Activated CD8-positive, alpha-beta memory T cell treated with anti-CD3 and anti-CD28 coated beads, Interleukin-2, amount 50 U/mL, for 48 hours (primary cell): ENCODE results near the gene MPHOSPH8.
"Not testable (repeated sequence)": the region's sequence is repeated elsewhere in the genome, so short reads cannot be mapped to it uniquely, and the experiment has no call there.

Source experiments
- DNase-seq: peaks from one replicate; pipeline ENCODE4 v3.0.0-alpha.2; 2020

Gene MPHOSPH8

DNA sequence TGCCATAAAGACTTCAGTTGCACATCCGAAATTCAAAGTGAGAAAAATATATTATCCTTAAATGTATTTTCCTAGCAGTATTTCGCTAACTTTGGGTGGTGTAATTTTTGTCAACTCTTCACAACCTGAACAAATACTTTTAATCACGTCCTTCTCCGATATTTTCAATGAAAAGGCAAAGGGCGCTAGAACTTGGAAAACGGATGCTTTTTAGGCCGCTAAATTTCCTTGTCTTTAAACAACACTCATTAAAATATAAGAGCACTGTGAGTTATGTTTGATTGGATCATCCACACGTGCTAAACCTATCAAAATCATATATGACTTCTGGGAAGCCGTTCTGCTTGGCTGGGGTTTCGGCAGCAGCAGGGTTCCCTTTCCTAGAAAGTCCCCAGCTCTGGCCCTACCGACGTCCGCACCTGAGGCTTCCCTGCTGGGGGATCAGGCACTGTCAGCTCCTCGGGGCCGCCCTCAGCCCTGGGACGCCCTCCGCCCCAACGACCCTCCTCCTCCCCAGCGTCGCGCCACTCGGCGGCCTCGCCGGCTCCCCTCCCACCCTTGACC, 462 bp upstream of the MPHOSPH8 start:
- DNase-seq, result no peak

GRCh38 chr13:19634256-19634740, 839 bp downstream of the MPHOSPH8 start:
- no peak for DNase-seq

DNA sequence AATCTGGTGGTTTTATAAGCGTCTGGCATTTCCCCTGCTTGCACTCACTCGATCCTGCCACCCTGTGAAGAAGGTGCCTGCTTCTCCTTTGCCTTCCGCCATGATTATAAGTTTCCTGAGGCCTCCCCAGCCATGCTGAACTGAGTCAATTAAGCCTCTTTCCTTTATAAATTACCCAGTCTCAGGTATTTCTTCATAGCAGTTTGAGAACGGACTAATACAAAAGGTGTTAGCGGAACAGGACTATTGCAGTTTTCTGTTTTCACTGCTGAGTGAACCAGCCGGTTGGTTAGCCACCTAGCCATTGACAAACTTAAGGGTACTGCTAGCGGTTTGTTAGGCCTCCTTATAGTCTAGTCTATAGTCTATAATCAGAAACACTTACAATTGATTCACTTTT, 2.5 kb downstream of the MPHOSPH8 start:
- DNase-seq, result not testable (repeated sequence)

GRCh38 chr13:19643652-19644051, 10.2 kb downstream of the MPHOSPH8 start:
- DNase-seq, result no peak

DNA sequence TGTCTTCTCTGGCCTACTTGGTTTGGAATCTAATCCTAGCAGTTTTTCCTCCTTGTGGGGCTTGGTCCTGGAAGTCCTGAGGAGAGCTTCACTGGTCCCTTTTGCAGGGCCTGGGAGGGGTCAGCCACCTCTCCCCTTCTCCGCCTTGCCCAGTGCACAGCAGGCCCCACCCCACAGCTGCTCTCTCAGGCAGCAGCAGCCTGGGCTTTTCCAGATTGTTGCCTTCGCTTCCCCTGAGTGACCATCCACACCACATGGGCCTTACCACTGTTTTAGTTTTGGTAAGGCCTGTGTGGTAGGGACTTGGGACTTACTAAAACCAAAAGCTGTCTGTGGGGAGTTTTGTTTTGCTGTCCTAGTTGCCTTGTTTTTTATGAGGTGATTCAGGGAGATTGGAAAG, 11.5 kb downstream of the MPHOSPH8 start:
- DNase-seq, result no peak

GRCh38 chr13:19646063-19646462, 12.6 kb downstream of the MPHOSPH8 start:
- no peak for DNase-seq

GRCh38 chr13:19650742-19651141, 17.3 kb downstream of the MPHOSPH8 start:
- no peak for DNase-seq

DNA sequence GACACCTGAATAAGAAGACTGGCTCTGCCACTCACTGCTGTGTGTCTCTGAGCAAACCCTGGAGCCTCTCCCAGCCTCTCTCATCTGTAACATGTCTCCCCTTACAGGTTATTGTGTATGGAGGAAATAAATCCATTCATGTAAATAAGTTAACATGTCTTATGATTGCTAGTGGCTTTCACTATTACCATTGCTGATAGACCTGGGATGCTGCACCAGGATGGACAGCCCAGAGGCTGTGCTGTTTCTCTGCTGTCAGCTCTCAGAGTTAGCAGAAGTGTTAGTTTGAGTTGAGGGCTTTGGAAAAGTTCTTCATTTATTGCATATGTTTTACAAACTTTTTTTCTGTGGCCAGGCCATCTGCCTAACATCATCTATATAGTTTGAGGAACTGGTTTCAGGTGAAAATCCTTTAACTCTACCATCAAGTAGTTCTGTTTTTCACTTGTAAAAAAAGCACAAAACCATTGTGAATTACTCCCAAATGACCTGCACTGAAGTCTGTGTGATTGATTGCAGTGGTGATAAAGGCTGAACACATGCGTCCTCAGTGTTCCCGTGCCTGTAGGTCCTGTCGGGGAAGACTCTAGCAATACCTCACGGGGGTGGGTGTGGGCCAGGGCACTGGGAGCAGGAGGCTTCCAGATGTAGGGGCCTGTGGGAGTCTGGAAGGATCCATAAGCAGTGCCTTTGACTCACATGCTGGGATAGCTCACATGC, 24.6 kb downstream of the MPHOSPH8 start:
- DNase-seq, result no peak

DNA sequence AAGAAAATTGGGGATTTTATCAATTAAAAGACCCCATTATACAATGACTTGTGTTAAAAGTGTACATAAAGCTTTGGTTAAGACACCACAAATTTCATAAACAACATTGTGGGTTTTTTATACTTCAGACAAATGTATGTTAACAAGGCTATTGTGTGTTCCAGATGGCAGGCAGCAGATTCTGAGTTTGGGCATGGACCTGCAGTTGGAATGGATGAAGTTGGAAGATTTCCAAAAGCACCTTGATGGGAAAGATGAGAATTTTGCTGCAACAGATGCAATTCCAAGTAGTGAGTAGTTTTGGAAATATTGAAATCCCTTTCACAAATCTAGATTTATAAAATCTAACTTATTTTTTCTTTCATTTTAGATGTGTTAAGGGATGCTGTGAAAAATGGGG, 25.4 kb downstream of the MPHOSPH8 start:
- no peak for DNase-seq

- DNase-seq, result no peak
These were observed 27.7 kb downstream of the MPHOSPH8 start for GRCh38 chr13:19661126-19661525.

DNA sequence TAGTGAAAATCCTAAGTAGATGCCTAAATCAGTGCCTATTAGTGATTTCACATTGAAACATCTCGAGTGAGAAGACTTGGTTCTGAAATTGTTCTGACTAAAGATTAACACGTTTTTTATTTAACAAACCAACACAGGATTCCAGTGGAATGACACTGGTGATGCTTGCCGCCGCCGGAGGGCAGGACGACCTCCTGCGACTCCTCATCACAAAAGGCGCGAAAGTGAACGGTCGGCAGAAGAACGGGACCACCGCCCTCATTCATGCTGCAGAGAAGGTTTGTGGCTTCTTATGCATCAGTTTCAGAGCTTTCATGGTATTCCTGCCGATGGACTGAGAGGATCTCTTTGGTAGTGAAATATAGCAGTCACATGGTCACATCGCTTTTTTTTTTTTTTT, 28.1 kb downstream of the MPHOSPH8 start:
- no peak for DNase-seq

DNA sequence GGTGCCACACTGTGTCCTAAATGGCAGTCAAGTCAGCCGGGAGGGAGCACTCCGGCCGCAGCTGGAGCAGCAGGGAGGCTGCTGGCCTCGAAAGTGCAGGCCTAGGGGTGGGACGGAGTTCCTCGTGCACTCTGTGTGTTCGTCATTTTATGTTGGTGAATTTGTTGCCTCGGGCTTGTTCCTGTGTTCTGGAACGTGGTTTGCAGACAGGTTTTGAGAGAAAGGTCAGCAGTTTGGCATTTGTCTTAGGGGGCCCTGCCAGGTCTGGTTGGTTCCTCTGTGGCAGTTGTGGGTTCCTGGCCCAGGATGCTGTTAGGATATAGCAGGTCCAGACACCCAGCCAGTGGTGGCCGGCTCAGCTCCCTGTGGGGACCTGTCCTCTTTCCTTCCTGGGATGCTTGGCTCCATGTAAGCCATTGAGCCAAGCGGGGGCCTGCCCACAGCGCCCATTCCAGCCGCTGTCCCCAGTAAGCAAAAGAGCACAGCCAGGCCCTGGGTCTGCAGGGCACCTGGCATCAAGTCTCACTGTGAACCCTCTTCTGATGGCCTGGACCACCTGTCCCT, 30.0 kb downstream of the MPHOSPH8 start:
- no peak for DNase-seq

DNA sequence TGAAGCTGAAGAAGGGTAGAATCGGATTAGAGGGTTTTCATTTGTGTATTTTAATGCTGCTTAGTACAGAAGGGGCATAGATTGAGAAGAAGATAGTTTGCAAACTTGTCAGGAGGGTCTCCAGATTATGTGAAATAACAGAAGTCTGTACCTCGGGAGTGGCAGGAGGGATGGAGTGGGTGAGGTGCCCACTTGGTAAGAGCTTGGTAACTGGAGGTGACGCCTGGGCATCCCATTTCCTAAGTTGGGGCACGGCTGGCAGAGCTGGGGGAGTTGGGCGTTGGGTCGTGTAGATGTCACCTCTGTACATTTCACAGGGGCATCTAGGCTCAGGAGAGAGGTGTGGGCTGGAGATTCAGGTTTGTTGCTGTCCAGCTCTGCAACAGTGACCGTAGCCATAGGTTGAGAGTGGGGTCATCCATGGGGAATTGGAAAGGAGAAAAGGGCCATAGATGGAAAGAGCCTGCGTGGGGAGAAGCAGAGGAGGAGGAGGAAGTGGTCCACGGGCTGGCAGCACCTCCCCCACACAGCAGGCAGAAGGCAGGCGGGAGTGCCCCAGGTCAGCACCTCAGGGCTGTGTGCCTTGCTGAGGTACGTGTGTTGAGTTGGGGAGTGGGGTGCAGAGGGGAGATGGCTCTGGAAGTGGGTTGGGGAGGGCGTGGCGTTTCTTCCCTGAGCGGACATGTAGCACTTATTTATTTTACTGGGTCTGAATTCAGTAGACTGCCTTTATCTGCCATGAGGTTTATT, 31.2 kb downstream of the MPHOSPH8 start:
- DNase-seq, result no peak

- no peak for DNase-seq
These were observed 32.0 kb downstream of the MPHOSPH8 start for GRCh38 chr13:19665427-19665859.

DNA sequence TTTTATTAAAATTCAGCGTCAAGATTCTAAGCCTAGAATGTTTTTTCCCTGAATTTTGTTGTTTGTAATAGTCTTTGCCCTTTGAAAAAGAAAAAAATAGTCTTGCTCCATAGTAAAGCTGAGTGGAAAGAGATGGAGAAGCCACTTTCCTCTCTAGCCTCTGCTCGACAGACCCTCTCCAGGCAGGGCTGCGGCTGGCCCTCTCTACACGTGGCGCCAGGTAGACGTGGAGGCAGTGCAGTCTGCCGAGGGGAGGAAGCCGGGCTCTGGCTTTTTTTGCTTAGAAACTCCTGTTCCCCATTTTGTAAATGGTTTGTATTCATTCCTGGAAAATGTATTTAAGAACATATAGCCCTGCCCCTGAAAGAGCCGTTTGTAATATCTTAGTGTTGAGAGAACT, 35.3 kb downstream of the MPHOSPH8 start:
- no peak for DNase-seq

- DNase-seq, result no peak
These were observed 36.7 kb downstream of the MPHOSPH8 start for GRCh38 chr13:19670147-19670546.

DNA sequence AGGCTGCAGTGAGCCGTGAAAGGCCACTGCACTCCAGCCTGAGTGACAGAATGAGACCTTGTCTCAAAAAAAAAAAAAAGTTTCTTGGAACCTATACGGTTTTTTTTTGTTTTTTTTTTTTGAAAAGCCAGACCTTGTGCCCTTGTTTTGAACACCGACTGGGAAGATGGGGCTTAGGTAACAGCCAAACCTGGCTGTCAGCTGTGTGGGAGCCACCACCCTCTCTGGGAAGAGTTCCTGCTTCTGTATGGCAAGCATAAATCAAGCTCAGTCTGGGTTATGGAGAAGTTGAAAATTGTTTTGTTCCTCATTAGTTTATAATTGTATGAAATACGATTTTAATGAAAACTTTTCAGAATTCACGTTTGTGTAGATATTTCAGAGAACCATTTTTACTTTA, 39.5 kb downstream of the MPHOSPH8 start:
- no peak for DNase-seq

DNA sequence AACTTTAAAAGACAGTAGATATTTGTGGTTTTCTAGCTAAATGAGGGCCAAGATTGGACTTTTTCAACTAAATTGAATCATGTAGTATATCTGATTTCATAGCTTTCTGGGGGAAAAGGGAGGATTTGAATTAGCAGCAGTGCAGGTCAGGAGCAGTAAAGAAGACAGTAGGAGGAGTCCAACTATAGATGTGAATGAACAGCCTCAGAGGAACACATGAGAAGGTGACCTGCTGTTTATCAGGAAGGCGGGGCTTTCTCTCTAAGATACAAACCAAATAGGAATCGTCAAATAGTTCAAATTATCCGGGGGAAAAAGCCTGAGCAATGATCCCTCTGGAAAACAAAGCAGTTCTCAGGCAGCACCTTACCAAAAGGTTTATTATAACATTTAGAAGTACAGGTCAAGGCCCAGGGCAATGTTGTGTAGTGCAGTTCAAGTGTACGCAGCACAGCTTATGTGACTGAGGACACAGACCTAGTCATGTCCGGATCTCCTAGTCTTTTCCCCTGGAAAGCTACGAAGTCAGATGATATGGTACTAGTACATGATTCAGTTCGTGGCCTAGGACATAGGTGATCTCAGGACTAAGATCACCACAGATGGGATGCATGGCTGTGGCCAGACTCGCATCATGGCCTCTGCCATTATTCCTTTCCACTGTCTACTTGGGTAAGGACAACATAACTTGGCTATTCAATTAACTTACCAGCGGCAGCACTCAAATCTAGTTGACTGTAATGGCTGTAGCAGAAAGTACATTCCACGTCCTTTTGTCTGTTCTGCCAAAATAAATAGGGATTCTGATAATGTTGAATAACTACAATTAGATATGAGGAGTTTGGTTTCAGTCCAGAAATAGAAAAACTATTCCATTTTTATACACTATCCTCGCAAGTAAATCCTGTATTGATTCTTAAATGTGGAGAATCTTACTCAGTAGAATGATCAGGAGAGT, 40.3 kb downstream of the MPHOSPH8 start:
- DNase-seq, result no peak

- no peak for DNase-seq
These were observed 41.4 kb downstream of the MPHOSPH8 start for GRCh38 chr13:19674898-19675297.

GRCh38 chr13:19676168-19676567, 42.7 kb downstream of the MPHOSPH8 start:
- no peak for DNase-seq

DNA sequence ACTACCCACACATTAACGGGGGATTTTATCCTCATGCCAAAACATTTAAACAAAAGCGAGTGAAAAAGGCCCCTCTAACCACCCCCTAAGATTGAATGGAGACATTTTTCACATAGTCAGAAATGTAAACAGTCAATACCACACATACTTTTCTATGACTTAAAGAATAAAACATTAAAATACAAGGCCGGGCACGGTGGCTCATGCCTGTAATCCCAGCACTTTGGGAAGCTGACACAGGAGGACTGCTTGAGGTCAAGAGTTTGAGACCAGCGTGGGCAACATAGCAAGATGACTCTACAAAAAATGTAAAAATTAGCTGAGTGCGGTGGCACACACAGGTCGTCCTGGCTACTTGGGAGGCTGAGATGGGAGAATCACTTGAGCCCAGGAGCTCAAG, 47.3 kb downstream of the MPHOSPH8 start:
- no peak for DNase-seq

GRCh38 chr13:19681517-19681916, 48.1 kb downstream of the MPHOSPH8 start:
- DNase-seq, result no peak

- DNase-seq, result no peak
These were observed 51.6 kb downstream of the MPHOSPH8 start for GRCh38 chr13:19685034-19685433.
